ENCODE measurements around the gene LIPC. TPM values are rescaled to one million over a fixed set of nuclear protein-coding genes. Genes with fewer than 3 reads are reported as not detected.

The LIPC gene
- total RNA-seq, 4 donors from 2014 or later, result 0.48 to 8.2 (median 2.6) TPM; not detected in 1

DNA sequence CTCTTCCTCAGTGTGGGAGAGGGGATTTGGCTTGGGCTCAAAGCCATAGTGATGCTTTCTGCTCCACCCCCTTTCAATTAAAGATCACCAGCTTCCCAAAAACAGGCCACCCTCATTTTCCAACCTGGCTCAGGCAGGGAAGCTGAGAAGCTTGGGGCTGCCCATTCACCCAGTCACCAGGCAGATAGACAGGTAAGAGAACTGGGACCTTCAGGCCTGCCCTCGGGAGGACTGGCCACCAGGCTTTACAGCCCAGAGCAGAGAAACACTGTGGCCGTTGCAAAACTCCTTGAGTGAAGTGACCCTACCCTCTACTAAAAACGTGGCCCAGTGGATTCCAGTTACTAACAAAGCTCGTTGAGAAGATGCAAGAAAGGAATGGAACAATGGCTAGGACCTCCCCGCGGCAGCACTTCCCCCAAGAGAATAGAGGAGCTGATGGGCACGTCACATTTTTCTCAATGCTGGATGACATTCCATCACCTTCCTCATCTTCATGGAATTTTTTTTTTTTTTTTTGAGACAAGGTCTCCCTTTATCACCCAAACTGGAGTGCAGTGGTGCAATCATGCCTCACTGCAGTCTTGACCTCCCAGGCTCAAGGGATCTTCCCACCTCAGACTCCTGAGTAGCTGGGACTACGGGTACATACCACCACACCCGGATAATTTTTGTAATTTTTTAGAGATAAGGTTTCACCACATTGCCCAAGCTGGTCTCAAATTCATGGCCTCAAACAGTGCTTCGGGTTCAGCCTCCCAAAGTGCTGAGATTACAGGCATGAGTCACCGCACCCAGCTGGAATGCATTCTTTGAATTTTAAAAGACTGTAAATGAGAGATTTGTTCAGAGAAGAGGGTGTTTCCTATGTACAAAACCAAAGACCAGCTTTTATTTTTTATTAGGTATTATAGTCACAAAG, 37.9 kb downstream of the LIPC start:
- no peaks in the 10 kb centered on the region for H3K27me3 ChIP-seq
- H3K4me1 ChIP-seq, result peaks cover 0 to 9% (median 0%) of the 10 kb centered on the region in 4 donors
- no peak for TF ChIP-seq POLR2A (IDR thresholded peaks at IDR 0.05)
- TF ChIP-seq, protein P1, sequence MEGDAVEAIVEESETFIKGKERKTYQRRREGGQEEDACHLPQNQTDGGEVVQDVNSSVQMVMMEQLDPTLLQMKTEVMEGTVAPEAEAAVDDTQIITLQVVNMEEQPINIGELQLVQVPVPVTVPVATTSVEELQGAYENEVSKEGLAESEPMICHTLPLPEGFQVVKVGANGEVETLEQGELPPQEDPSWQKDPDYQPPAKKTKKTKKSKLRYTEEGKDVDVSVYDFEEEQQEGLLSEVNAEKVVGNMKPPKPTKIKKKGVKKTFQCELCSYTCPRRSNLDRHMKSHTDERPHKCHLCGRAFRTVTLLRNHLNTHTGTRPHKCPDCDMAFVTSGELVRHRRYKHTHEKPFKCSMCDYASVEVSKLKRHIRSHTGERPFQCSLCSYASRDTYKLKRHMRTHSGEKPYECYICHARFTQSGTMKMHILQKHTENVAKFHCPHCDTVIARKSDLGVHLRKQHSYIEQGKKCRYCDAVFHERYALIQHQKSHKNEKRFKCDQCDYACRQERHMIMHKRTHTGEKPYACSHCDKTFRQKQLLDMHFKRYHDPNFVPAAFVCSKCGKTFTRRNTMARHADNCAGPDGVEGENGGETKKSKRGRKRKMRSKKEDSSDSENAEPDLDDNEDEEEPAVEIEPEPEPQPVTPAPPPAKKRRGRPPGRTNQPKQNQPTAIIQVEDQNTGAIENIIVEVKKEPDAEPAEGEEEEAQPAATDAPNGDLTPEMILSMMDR (IDR thresholded peaks at IDR 0.05), result no peak
- TF ChIP-seq POLR2AphosphoS5 (IDR thresholded peaks at IDR 0.05), result no peak
- TF ChIP-seq EP300 (IDR thresholded peaks at IDR 0.05; ENCODE audit: low read depth), result no peak
- peak; percentile 19 for DNase-seq
- H3K27ac ChIP-seq, result no peak overlapping the region
- H3K9me3 ChIP-seq, result no peaks in the 10 kb centered on the region
- in situ Hi-C loops (cut with MboI; ENCODE audit: low pct_ligation_motif_present in 1 of 4, low pct_unique_long_range_greater_than_20kb in 1 of 4, low sequenced_read_pairs in 3 of 4), result no loop called here
- 71 to 72% methylated on average over 5 to 11 of the region's 11 CpGs for WGBS, 2 donors (ENCODE audit: low coverage in 1 of 2)
- intact Hi-C loops (cut with DNase I; ENCODE audit: low total_unique reads), result no loop called here
- no peak overlapping the region for H3K4me3 ChIP-seq
- H3K36me3 ChIP-seq, result no peaks in the 10 kb centered on the region

GRCh38 chr15:58471348-58471747, 39.6 kb downstream of the LIPC start:
- H3K27ac ChIP-seq, result no peak overlapping the region
- no peak for DNase-seq
- no peaks in the 10 kb centered on the region for H3K9me3 ChIP-seq
- no peaks in the 10 kb centered on the region for H3K27me3 ChIP-seq
- peaks cover 0 to 9% (median 0%) of the 10 kb centered on the region in 4 donors for H3K4me1 ChIP-seq
- WGBS, 2 donors (ENCODE audit: low coverage in 1 of 2), result 89% methylated on average over 1 of the region's 1 CpG; no CpG with 5 or more reads in 1 of the 2 donors
- H3K36me3 ChIP-seq, result no peaks in the 10 kb centered on the region
- TF ChIP-seq POLR2A (IDR thresholded peaks at IDR 0.05), result no peak
- no peak for TF ChIP-seq EP300 (IDR thresholded peaks at IDR 0.05; ENCODE audit: low read depth)
- no peak for TF ChIP-seq POLR2AphosphoS5 (IDR thresholded peaks at IDR 0.05)
- TF ChIP-seq, protein P1 (IDR thresholded peaks at IDR 0.05), result no peak
- in situ Hi-C loops (cut with MboI; ENCODE audit: low pct_ligation_motif_present in 1 of 4, low pct_unique_long_range_greater_than_20kb in 1 of 4, low sequenced_read_pairs in 3 of 4), result no loop called here
- intact Hi-C loops (cut with DNase I; ENCODE audit: low total_unique reads), result no loop called here
- no peak overlapping the region for H3K4me3 ChIP-seq

GRCh38 chr15:58472221-58472620, 40.4 kb downstream of the LIPC start:
- H3K27me3 ChIP-seq, result no peaks in the 10 kb centered on the region
- in situ Hi-C loops (cut with MboI; ENCODE audit: low pct_ligation_motif_present in 1 of 4, low pct_unique_long_range_greater_than_20kb in 1 of 4, low sequenced_read_pairs in 3 of 4) (no loop called here), intact Hi-C loops (cut with DNase I; ENCODE audit: low total_unique reads) (no loop called here)
- no peaks in the 10 kb centered on the region for H3K9me3 ChIP-seq
- no peak overlapping the region for H3K27ac ChIP-seq
- H3K4me3 ChIP-seq, result no peak overlapping the region
- no peaks in the 10 kb centered on the region for H3K36me3 ChIP-seq
- DNase-seq, result no peak
- peaks cover 0 to 12% (median 0%) of the 10 kb centered on the region in 4 donors for H3K4me1 ChIP-seq
- WGBS, 2 donors (ENCODE audit: low coverage in 1 of 2), result 80 to 94% methylated on average over 2 to 4 of the region's 4 CpGs
- TF ChIP-seq, protein P1 (IDR thresholded peaks at IDR 0.05), result no peak
- TF ChIP-seq EP300 (IDR thresholded peaks at IDR 0.05; ENCODE audit: low read depth) (no peak), POLR2A (IDR thresholded peaks at IDR 0.05) (no peak), POLR2AphosphoS5 (IDR thresholded peaks at IDR 0.05) (no peak)

DNA sequence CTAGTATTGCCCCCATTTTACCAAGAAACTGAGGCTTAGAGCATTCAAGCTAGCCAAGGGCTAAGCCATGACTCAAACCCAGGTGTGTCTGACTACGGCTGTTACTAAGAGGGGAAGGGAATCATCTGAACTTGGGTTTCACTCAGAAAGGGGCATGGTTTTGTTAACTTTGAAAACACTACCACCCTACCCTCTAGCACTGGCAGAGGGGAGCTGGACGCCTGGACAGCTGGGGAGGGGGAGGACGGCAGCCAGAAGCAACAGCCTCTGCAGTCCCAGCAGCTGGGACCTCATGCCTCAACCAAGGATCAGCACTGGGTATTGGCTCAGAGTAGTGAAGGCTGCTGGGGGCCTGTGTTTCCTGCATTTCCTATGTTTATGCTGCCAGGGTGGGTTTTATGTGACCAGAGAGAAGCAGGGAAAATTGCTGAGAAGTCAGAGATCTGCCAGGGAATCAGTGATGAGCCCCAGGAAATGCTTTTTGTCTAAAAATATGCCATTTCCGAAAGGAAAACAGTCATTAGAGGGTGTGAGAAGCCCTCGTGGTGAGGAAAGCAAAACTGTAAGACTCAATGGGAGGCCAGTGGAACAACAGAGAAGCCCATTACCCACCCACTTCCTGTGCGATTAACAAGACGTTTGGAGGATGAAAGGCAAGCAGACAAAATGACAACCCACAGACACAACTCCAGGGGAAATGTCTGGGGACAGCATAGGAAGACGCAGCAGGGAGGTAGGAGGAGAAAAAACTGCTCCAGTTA, 41.2 kb downstream of the LIPC start:
- TF ChIP-seq EP300 (IDR thresholded peaks at IDR 0.05; ENCODE audit: low read depth), result no peak
- no peak for TF ChIP-seq POLR2A (IDR thresholded peaks at IDR 0.05)
- no peak for TF ChIP-seq POLR2AphosphoS5 (IDR thresholded peaks at IDR 0.05)
- H3K27ac ChIP-seq, result peak overlapping the region in 1 of 4 donors; percentile 21
- H3K27me3 ChIP-seq, result no peaks in the 10 kb centered on the region
- DNase-seq, result no peak
- peaks cover 0 to 12% (median 0%) of the 10 kb centered on the region in 4 donors for H3K4me1 ChIP-seq
- in situ Hi-C loops (cut with MboI; ENCODE audit: low pct_ligation_motif_present in 1 of 4, low pct_unique_long_range_greater_than_20kb in 1 of 4, low sequenced_read_pairs in 3 of 4) (no loop called here), intact Hi-C loops (cut with DNase I; ENCODE audit: low total_unique reads) (no loop called here)
- 60 to 63% methylated on average over 1 to 8 of the region's 8 CpGs for WGBS, 2 donors (ENCODE audit: low coverage in 1 of 2)
- no peaks in the 10 kb centered on the region for H3K9me3 ChIP-seq
- H3K36me3 ChIP-seq, result no peaks in the 10 kb centered on the region
- H3K4me3 ChIP-seq, result no peak overlapping the region
